ENCODE data around the gene RAB5IF.
"Not testable (repeated sequence)": the region's sequence is repeated elsewhere in the genome, so short reads cannot be mapped to it uniquely, and the experiment has no call there.

The RAB5IF gene

DNA sequence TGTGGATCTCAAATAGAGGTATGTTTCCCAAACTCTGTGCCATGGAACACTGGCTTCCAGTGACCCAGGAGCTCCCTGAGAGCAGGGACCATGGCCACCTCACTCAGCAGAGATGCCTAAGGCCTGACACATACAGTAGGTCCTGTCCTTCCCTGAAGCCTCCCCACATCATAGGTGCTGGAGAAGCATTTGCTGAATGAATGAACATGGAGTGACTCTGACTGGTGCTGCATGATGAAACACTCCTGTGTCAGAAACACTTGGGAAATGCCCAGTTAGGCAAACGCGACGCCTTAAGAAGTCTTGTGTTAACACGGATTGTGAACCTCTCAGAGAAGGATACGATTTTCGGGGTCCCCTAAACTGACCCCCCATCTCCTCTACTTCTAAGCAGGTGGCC is 26.1 kb downstream of the RAB5IF start:
- no peak for DNase-seq

DNA sequence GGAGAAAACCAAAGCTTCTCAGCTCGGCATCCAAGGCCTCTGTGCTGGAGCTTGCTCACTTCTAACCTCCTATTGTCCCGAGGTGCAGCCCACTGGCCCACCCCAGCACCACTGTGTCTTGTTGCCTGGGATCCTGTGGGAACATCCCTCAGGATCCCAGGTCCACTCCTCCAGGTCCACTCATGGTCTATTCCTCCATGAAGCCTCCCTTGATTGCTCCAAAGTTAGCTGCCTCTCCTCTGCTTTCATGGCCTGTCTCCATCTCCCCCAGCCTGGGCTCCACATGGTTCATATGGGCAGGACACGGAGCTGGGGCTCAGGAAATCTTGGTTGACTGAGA is 26.5 kb downstream of the RAB5IF start:
- DNase-seq, result no peak

DNA sequence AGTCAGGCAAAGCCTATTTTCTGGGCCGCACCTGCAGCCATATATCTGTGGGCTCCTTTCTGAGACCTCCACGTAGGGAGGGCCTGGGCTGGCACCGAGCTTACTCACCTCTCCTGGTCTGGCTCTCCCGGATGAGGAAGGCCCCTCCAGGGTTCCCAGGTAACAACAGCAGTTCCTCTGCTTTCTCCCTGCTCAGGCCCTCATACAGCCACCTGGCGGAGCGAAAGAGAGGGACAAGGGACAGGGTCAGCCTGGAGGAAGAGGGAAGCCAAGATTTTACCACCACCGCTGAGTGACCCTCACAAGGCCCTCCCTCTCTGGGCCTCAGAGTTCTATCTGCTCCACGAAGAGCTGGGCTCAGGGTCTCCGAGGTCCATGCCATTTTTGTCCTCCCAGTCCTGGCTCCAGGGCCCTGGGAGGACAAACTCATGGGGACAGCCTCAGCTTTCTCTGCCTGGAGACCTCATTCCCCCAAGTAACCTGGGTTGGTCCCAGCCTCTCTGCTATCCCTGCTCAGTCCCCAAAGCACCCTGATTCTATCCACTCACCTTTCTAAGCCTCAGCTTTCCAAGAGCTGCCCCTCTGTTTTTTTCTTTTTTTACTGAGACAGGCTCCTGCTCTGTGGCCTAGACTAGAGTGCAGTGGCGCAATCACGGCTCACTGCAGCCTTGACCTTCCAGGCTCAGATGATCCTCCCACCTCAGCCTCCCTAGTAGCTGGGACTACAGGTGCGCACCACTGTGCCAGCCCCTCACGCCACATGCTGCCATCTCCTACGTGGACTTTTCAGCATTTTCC is 27.1 kb downstream of the RAB5IF start:
- no peak for DNase-seq

DNA sequence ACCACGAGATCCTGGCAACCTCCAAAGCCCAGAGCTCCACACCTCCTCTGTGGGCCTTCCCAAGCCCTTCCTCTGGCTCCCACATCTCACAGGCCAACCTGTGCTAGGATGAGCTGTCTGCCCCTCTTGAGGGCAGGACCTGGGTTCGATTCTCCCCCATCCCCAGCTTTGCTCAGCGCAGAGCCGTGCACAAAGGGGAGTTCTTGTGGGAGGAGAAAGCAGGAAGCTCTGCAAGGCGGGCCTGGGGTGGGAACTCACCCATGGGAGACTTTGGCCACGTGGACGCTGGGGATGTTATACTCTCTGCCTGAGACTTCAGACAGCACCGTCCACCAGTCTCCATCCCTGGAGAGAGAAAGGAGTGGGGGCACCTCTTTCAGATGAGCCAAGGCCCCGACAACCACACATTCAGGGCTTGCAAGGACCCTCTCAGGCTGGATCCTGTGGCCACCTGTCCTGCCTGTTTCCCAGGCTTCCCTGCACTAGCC is 27.8 kb downstream of the RAB5IF start:
- no peak for DNase-seq

DNA sequence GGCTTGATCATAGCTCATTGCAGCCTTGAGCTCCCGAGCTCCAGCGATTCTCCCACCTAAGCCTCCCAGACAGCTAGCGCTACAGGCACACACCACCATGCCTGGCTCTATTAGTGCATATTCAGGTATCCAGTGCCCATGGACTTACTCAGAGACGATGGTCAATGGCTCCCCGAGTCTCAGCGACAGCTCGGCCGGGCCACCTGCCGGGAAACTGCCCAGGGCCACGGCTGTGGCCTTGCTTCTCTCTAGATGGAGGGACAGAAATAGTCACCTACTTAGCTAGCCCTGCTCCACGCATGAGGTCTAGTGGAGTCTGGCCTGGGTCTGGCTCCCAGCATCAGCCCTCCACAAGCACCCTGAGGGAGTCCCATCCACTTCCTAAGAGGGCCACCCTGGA is 28.8 kb downstream of the RAB5IF start:
- DNase-seq, result no peak

DNA sequence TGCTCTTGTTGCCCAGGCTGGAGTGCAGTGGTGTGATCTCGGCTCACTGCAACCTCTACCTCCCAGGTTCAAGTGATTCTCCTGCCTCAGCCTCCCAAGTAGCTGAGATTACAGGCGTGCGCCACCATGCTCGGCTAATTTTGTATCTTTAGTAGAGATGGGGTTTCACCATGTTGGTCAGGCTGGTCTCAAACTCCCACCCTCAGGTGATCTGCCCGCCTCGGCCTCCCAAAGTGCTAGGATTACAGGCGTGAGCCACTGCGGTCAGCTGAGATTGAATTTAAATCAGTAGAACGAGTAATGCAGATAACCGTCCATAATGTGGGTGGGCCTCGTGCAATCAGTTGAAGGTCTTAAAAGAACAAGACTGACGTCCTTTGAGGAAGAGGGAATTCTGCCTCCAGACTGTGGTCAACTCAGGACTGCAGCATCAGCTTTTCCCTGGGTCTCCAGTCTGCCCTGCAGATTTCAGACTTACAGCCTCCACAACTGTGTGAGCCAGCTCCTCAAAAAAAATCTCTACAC is 33.4 kb downstream of the RAB5IF start:
- DNase-seq, result not testable (repeated sequence)

DNA sequence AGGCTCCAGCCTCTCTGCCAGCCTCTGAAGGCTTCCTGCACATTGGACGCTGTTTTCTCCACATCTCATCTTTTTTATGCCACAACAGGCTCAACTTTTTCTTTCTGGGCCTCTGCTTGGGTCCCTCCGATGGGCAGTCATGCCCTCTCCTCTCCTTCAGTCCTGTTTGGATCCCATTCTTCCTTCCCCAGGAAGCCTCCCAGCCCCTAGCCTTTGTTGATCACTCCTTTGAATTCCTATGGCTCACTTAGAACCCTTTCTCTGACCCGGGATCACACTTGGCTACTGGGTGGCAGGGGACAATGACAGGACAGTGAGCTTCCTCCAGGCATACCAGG is 35.9 kb downstream of the RAB5IF start:
- no peak for DNase-seq

DNA sequence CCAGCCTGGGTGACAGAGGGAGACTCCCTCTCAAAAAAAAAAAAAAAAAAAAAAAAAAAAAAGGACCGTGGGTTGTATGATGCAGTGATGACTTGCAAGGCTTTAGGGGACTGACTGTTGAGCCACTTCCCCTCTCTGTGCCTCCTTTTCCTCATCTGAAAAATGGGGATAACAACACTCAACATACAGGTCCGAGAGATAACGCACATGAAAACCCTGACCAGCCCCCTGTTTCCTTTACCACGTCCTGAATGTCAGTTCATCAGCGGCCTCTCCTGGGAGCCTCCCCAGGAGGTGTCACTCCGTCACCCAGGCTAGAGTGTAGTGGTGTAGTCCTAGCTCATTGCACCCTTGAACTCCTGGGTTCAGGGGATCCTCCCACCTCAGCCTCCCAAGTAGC is 36.6 kb downstream of the RAB5IF start:
- no peak for DNase-seq

DNA sequence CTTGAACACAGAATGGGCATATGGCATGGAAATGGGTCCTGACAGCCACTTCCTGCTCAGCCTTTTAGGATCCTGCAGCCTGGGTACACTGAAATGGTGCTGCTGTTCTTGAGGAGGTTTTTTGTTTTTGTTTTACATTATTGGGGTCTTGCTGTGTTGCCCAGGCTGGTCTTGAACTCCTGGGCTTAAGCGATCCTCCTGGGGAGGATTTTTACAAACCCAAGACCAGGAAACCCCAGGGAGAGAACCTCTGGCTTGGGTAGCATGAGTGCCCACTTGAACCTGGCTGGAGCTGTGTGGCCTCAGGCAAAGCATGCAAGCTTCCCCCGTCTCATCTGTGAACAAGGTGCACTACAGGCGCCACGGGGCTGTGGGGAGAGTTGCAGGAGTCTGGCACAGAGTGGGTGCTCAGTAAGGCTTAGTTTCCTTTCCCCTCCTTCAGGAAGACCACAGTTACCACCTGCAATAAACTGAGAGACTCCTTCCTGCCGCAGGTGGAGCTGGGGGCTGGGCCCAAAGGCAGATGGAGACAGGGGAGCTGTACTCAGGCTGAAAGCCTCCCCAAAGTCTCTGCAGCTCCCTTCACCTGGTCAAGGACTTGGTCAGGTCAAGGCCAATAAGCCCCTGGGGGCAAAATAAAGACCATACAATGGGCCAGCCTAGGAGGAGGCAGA is 38.6 kb downstream of the RAB5IF start:
- DNase-seq, result peak in 4 of 5 experiments; percentile 30 to 81 (median 57)

DNA sequence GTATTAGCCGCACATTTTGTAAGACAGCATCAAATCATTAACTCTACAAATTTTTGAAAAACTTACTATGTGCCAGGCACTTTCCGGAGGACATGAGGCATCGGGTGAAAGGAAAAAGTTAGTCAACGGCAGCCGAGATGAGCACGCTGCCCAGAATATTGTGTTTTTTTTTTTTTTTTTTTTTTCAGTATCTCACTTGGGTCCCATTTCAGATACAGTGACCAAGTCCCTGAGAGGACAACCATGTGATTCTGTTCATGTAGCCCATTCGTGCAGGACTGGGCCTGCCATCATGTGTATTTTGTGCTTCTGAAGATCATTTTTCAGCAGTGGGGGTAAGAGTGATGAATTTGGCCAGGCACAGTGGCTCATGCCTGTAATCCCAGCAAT is 39.1 kb downstream of the RAB5IF start:
- DNase-seq, result peak in 2 of 5 experiments; percentile 25 to 61

DNA sequence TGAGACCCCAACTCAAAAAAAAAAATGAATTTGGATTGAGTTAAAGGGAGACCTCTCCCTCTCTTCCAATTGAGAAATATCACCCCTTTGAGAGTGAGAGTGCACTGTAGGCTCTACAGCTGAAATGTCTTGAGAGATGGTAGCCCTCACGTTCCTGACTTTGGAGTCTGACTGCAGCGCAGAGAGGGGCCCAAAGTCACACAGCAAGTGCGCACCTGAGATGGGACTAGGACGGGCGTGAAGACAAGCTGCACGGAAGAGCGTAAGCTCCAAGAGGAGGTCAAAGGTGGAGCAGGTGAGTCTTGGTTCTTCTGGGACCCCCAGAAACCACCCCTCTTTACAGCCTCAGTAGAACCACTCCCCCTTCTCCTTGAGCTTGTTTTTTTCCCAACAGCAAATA is 39.8 kb downstream of the RAB5IF start:
- DNase-seq, result peak in 1 of 5 experiments; percentile 29

DNA sequence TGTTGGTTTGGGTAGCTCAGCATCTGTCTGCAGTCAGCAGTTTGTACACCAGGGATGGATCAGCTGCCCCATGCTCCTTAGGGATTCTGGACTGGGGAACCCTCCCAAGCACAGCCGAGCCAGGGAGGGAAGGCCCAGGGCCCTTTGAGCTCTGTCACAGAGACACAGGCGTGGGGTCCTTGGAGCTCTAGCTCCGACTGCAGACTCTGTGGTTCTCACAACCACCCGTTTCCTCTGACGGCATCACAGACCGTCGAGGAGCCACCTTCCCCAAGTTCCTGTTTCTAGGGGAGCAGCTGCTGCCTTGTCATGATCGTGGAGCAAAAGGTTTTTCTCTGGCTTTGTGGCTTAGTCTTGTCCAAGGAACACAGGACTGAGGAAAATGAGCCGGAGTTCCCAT is 40.4 kb downstream of the RAB5IF start, which contains the start of gene SLA2:
Gene SLA2 (minus strand): TSS at position 199 of the 400 bp plus-strand sequence. CDS start 4,861 bp downstream, outside the sequence.
- DNase-seq, result peak in 4 of 5 experiments; percentile 45 to 88 (median 62)

DNA sequence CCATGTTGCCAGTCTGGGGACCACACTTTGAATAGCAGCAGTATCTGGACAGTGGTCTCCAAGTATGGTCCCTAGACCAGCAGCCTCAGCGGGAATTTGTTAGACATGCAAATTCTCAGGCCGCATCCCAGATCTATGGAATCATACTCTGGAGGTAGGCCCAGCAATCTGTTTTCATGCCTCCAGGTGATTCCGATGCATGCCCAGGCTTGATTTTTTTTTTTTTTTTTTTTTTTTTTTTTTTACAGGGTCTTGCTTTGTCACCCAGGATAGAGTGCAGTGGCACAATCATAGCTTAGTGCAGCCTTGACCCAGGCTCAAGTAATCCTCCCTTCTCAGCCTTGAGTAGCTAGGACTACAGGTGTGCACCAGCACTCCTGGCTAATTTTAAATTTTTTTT is 41.1 kb downstream of the RAB5IF start:
- DNase-seq, result no peak

DNA sequence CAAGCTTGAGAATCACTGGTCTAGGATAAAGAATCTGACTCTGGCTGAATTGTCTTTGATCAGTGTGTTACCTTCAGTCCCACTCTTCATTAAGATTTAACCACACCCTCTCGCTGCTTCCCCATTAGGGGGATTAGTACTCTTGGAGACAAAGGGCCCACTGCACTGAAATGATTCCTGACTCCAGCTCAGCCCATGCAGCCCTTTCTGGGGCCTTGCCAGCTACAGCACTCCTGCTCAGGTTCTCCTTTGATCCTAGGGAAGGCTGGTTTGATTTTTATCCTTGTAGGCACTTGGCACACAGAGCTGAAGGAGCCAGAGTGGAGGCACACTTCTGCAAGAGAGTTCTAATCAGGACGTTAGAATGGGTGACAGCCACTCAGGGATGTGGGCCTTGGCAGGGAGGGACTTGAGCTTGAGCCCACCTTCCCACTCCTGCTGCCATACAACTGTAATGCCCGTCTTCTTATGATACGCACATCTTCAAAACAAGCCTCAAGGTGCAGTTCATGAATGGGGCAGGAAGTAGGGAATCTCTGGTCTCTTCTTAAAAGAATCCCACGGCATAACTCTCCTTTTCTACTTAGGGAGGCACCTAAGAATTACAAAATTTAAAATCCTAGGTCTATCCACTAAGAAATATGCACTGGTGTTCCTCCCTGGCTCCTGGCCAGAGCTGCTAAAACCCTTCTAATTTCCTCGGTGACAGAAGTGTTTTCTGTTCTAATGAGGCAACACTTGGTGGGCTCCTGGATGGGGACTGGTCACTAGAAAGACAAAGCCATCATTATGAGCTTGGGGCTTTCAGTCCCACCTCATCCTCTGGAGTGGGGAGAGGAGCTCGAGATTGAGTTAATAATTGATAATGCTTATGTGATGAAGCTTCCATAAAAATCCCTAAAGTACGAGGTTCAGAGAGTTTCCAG is 41.9 kb downstream of the RAB5IF start:
- DNase-seq, result no peak

DNA sequence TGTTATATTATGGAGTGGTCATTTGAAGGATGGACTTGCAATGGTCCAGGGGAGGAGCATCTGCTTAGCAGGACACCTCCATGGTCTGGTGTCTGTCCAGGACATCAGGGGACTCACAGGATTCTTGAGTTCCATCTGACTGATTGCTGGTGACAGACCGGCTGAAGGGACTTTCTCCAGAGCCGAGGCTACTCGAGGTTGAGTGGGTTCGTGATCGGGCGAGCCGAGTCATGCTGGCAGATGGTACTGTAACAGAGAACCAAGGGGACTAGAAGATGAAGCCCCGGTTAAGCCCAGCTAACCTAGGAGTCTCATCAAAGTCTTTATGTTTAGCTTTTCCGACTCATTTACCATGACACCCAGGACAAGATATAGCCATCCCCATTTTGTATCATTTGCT is 47.9 kb downstream of the RAB5IF start:
- no peak for DNase-seq

DNA sequence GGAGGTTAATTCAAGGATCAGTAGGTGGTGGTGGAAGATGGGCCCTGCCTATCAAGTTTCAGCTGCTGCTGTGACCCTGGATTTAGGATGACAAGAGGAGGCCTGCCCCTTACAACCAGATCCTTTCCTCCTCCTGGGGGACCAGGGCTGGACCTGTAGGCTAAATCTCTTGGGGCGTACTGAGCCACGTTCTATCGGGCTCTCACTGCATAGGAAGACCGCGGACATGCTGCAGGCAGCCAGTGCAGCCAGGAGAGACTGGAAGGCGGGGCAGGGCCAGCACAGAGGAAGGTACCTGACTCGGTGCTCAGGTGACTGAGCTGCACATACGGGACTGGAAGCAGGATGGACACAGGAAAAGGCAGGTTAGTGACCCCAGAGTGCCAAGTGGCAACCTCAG is 48.9 kb downstream of the RAB5IF start:
- no peak for DNase-seq

DNA sequence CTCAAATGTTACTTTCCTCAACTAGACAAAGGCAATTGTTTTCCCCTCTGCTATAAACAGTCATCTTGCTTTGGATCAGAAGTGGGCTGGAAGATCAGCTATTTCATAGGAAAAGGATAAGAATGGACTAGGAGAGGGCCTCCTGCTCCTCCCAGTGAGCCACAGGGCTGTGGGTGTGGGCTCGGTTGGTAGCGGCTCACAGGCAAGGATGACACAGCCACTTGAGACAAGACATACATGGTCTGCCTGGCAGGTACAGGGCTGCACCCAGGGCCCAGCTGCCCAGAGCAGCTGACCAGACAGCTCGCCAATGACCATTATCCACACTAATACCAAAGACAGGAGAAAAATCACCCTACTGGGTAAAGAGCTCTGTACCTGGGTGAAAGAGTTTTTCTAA is 49.4 kb downstream of the RAB5IF start:
- no peak for DNase-seq

DNA sequence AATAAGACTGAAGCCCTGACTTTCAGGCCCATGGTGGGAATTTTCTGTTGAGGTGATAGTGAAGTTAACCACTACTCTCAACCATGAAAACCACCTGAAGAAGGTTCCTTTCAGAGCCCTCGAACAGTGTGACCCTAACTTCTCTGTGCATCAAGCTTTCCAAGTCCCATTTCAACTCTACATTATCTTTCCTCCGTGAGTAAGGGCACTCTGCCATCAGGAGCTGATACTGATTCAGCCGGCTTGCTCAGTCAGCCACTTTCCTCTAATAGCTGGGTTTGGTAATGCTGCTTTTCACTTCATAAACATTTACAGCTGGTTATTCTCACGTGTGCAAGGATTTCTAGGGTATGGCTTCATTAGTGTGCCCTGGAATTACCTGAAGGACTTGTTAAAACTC is 51.2 kb downstream of the RAB5IF start:
- DNase-seq, result no peak

DNA sequence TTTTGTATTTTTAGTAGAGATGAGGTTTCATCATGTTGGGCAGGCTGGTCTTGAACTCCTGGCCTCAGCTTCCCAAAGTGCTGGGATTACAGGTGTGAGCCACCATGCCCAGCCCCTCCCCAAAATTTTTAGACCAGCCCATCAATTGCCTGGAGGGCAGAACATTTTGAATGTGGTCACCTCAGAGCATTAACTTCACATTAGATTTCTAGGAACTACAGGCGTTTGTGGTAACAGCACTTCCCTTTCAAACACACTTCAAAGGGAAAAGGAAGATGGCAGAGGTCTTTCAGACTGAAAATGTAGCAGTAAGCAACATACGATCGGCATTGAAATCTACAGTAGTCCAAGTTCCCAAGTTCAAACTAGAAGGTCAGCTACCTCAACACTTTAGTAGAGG is 52.7 kb downstream of the RAB5IF start:
- peak in 1 of 5 experiments; percentile 61 for DNase-seq
